ENCODE measurements around the gene LASP1NB.

DNA sequence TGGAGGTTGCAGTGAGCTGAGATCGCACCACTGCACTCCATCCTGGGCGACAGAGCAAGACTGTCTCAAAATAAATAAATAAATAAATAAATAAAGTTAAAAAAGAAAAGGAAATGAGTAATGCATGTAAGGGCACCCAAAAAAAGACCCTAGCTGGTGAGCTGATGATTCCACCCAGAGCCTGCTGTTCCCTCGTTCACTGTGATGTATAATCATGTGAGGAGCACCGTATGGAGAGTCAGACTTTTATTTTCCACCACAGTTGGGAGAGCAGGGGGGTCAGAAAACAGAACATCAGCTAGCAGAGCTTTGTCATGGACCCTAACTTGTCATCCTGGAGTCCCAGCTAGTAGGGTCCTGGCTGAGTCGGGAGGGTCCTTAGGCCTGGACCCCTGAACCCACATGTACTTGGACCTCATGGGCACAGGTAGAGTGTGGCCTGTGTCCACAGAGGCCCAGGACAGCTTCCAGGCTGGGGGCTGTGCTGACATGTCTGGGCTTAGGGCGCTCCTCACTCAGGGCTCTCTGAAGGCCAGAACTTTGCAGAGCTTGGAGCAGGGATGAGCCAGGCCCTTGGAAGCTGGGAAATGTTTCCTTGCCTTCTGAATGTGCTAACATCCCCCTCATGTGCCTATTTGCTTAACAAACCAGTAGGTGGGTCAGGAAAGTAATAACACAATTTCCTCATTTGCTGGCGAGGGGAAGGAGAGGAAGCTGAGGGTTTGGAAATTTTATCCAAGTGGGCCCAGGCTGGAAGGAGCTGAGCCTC, 18.8 kb upstream of the LASP1NB start:
- TF ChIP-seq, protein P1, sequence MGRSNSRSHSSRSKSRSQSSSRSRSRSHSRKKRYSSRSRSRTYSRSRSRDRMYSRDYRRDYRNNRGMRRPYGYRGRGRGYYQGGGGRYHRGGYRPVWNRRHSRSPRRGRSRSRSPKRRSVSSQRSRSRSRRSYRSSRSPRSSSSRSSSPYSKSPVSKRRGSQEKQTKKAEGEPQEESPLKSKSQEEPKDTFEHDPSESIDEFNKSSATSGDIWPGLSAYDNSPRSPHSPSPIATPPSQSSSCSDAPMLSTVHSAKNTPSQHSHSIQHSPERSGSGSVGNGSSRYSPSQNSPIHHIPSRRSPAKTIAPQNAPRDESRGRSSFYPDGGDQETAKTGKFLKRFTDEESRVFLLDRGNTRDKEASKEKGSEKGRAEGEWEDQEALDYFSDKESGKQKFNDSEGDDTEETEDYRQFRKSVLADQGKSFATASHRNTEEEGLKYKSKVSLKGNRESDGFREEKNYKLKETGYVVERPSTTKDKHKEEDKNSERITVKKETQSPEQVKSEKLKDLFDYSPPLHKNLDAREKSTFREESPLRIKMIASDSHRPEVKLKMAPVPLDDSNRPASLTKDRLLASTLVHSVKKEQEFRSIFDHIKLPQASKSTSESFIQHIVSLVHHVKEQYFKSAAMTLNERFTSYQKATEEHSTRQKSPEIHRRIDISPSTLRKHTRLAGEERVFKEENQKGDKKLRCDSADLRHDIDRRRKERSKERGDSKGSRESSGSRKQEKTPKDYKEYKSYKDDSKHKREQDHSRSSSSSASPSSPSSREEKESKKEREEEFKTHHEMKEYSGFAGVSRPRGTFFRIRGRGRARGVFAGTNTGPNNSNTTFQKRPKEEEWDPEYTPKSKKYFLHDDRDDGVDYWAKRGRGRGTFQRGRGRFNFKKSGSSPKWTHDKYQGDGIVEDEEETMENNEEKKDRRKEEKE (IDR thresholded peaks at IDR 0.05), result no peak
- TF ChIP-seq PHF20 (CRISPR knock-in tag; IDR thresholded peaks at IDR 0.05), result no peak
- TF ChIP-seq BHLHE40 (IDR thresholded peaks at IDR 0.05; ENCODE audit: low read length), result no peak
- TF ChIP-seq, protein P2, sequence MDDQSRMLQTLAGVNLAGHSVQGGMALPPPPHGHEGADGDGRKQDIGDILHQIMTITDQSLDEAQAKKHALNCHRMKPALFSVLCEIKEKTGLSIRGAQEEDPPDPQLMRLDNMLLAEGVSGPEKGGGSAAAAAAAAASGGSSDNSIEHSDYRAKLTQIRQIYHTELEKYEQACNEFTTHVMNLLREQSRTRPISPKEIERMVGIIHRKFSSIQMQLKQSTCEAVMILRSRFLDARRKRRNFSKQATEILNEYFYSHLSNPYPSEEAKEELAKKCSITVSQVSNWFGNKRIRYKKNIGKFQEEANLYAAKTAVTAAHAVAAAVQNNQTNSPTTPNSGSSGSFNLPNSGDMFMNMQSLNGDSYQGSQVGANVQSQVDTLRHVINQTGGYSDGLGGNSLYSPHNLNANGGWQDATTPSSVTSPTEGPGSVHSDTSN (CRISPR knock-in tag; IDR thresholded peaks at IDR 0.05; ENCODE audit: borderline replicate concordance), result no peak
- TF ChIP-seq MYNN (CRISPR knock-in tag; IDR thresholded peaks at IDR 0.05; ENCODE audit: low read depth), result no peak
- TF ChIP-seq SP4 (CRISPR knock-in tag; IDR thresholded peaks at IDR 0.05), result no peak
- TF ChIP-seq, protein P3, sequence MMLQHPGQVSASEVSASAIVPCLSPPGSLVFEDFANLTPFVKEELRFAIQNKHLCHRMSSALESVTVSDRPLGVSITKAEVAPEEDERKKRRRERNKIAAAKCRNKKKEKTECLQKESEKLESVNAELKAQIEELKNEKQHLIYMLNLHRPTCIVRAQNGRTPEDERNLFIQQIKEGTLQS (CRISPR knock-in tag; IDR thresholded peaks at IDR 0.05), result no peak
- TF ChIP-seq NFYB (CRISPR knock-in tag; IDR thresholded peaks at IDR 0.05), result no peak
- TF ChIP-seq KDM4B (CRISPR knock-in tag; IDR thresholded peaks at IDR 0.05), result no peak
- TF ChIP-seq ZNF446 (CRISPR knock-in tag; IDR thresholded peaks at IDR 0.05), result no peak
- TF ChIP-seq, protein P4, sequence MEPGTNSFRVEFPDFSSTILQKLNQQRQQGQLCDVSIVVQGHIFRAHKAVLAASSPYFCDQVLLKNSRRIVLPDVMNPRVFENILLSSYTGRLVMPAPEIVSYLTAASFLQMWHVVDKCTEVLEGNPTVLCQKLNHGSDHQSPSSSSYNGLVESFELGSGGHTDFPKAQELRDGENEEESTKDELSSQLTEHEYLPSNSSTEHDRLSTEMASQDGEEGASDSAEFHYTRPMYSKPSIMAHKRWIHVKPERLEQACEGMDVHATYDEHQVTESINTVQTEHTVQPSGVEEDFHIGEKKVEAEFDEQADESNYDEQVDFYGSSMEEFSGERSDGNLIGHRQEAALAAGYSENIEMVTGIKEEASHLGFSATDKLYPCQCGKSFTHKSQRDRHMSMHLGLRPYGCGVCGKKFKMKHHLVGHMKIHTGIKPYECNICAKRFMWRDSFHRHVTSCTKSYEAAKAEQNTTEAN (CRISPR knock-in tag; conservative IDR thresholded peaks at IDR 0.05), result no peak
- no peak for TF ChIP-seq RXRA (CRISPR knock-in tag; IDR thresholded peaks at IDR 0.05)

Data from HepG2 (cell line).